Activated CD4-positive, alpha-beta T cell treated with anti-CD3 and anti-CD28 coated beads for 48 hours (primary cell): ENCODE data around the gene PRPH2.
"Not testable (repeated sequence)": the region's sequence is repeated elsewhere in the genome, so short reads cannot be mapped to it uniquely, and the experiment has no call there.

ENCODE experiments used
- DNase-seq: peaks from one replicate; pipeline ENCODE4 v3.0.0-alpha.2; 2020

PRPH2 gene

DNA sequence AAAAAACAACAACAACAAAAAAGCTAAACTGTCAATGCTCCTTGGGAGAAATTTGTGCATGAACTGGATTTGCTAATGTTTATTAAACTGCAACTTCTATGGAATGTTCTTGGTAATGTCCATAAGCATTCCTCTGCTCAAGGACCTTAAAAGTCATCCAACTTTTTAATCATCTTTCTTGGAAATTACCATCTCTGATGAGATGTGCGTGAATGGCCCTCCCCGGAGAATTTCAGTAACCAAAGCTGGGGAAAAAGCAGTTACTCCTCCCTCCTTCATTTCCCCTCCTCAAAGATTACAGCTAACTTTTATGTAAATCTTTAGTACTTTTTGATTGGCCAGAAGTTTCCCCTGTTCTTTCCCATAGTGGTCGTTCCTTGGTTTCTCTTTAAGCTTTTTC is 18.3 kb upstream of the PRPH2 start:
- DNase-seq, result no peak

DNA sequence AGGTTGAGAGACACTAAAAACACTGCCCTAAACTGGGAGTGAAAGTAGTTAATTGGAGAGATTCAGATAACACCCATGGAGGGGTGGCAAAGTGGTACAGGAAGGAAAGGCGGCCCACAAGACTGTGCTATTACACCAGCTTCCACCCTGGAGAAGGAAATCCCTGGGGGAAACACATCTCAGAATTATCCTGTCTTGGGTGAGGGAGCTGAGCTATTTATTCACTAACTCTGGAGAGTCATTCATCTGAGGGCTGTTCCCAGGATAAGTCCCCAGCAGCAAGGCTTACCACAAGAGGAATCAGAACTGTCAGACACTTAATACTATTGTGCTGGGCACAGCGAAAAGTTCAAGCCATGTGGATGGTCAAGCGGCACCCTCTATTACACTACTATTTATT is 13.6 kb upstream of the PRPH2 start:
- DNase-seq, result no peak

DNA sequence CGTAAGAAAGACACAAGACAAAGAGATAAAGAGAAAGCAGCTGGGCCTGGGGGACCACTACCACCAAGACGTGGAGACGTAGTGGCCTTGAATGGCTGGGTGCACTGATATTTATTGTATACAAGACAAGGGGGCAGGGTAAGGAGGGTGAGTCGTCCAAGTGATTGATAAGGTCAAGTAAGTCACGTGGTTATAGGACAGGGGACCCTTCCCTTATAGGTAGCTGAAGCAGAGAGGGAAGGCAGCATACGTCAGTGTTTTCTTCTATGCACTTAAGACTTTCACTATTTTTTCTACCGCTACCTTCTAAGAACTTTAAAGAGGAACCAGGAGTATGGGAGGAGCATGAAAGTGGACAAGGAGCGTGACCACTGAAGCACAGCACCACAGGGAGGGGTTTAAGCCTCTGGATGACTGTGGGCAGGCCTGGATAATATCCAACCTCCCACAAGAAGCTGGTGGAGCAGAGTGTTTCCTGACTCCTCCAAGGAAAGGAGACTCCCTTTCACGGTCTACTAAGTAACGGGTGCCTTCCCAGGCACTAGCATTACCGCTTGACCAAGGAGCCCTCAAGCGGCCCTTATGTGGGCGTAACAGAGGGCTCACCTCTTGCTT is 11.6 kb upstream of the PRPH2 start:
- DNase-seq, result not testable (repeated sequence)

DNA sequence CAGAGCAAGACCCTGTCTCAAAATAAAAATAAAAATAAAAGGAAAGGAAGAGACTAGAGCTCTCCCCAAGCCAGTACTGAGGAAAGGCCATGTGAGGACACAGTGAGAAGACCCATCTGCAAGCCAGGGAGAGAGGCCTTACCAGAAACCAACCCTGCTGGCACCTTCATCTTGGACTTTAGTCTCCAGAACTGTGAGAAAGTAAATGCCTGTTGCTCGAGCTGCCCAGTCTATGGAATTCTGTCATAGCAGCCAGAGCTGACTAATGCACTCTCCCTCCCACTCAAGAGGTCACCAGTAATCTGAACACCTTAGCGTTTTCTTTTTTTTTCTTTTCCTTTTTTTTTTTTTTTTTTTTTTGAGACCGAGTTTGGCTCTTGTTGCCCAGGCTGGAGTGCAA is 7.3 kb upstream of the PRPH2 start:
- no peak for DNase-seq

DNA sequence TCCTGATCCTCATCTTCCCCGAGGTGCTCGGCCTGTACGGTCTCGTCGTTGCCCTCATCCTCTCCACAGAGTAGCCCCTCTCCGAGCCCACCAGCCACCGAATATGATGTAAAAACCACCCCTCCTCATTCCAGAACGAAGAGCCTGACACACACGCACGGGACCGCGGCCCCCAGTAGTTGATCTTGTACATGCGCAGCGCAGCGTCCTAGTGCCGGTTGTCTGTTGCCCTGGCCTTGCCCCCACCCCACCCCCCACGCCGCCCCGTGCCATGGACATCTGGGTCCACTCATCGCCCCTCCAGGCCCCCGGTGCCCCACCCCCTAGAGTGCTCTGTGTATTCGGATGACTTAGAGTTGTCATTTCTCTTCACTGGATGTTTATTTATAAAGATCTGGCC is 5.2 kb upstream of the PRPH2 start:
- no peak for DNase-seq

DNA sequence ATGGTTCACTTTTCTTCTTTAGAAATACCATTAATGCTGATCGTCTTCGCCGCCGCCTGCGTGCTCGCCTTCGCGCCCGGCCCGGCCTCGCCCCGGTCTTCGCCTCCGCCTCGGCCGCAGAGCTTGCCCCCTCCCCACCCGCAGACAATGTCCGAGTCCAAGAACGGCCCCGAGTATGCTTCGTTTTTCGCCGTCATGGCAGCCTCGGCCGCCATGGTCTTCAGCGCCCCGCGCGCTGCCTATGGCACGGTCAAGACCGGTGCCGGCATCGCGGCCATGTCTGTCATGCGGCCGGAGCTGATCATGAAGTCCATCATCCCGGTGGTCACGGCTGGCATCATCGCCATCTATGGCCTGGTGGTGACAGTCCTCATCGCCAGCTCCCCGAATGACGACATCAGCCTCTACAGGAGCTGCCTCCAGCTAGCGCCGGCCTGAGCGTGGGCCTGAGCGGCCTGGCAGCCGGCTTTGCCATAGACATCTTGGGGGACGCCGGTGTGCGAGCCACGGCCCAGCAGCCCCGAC is 4.8 kb upstream of the PRPH2 start:
- DNase-seq, result peak; percentile 11

DNA sequence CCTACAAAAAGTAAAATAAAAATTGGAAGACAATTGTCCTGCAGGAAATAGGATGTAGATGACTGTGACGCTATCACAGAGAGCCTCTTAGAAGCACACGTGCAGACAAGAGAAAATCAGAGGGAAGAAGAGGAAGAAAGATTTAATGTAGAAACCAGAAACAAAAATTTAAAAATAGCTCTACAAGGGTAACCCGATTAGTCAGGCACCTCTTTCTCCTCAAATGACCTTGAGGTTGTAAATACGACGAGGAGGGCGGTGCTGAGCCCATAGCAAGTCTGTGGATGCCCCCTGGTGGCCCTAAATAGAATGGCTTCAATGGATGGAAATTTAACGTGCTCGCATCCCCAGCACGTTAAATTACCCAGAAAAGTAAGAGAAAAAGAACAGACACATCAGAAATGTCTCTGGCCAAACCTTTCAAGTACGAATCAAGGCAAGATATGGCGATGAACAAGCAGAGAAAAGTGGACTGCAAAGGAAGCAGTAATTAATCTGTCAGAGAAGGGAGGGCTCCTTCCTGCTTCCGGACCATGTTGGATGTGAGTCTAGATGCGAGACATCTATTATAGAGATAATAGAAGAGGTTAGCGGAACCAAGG is 4.2 kb upstream of the PRPH2 start:
- peak; percentile 81 for DNase-seq

DNA sequence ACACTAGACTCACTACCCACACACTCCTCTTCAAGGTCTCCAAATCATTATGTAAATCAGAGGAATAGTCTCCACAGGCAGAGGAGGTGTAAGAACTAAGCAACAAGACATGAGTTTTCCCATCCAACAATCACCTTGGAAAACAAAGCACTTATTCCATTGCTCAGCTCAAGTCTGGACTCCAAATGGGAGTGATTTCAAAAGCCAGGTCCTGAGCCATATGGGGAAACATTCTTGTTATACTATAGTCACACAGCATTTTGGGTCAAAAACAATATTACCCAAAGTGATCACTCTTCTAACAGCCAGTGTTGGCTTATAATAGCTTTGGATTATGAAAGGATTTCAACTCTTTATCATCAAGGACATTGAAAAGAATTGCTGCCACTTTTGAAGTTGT is 3.6 kb upstream of the PRPH2 start:
- DNase-seq, result no peak

DNA sequence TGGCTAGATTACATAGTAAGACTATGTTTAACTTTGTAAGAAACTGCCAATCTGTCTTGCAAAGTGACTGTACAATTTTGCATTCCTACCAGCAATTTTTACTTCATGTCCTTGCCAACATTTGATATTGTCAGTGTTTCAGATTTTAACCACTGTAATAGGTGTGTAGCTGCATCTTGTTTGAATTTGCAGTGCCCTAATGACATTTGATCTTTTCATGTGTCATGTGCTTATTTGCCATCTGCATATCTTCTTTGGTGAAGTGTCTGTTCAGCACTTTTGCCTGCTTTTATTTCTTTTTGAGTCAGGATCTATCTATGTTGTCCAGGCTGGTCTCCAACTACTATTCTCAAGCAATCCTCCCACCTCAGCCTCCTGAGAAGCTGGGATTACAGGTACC is 2.4 kb upstream of the PRPH2 start:
- no peak for DNase-seq

DNA sequence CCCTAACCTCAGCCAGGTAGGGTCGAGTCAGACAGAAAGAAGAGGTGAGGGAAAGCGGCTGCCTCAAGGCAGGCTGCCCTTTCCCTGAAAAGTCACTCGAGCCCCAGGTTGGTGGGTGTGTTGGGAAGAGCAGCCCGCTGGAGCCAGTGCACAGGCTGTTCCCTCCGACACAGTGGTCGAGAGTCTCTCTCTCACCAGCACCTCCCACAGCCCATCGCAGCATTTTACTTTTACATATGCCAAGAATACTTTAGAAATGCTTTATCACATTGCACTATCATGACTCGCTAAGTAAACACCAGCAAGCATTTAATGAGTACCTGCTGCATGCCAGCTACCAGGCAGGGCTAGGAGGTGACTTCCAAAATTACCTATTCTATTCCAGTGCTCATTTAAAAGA is 1.7 kb downstream of the PRPH2 start:
- DNase-seq, result no peak

DNA sequence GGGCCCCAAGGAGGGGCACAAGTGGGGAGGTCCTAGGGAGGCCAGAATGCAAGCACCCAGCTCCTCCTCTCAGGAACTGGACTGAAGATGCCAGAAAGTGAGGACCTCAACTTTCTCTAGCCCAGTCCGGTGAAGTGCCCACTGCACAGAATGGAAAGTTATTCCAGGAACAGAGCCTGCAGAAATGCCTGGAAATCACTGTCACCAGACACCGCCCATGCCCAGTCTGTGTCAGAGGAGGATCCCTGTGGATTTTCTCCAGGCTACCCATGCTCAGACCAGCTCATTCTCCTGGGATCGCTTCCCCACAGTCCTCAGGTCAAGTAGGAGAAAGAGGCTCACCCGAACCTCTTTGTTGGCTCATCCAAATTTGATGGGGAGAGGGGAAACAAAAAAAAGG is 6.5 kb downstream of the PRPH2 start:
- no peak for DNase-seq

DNA sequence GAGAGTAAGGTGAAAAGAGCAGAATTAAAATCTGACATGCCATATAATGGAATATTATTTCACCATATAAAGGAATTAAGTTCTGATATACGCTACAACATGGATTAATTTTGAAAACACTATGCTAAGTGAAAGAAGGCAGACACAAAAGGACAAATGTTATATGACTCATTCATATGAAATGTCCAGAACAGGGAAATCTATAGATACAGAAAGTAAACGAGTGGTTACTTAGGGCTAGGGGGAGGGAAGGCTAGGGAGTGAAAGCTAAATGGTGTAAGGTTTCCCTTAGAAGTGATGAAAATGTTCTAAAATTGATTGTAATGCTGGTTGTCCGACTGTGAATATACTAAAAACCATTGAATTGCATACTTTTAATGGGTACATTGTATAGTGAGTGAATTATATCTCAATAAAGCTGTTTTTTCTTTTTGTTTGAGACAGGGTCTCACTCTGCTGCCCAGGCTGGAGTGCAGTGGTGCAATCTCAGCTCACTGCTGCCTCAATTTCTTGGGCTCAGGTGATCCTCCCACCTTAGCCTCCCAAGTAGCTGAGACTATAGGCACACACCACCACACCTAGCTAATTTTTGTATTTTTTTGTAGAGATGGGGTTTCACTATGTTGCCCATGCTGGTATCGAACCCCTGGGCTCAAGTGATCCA is 8.2 kb downstream of the PRPH2 start:
- DNase-seq, result no peak

DNA sequence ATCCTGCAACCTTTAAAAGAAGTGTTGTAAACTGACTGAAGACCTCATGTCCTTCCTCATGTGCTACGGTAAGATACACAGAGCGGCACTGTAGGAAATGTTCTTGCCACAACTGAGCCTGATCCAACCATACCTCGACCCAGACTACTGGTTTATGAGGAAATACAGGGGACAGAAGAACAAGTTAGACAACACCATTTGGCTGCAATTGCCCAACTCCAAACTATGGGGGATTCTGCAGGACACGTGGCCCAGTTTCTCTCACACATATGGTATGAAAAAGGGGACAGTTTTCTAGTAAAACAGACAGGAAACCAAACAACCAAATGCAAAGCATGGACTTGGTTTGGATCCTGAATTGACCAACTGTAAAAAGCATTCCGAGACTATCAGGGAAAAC is 10.5 kb downstream of the PRPH2 start:
- no peak for DNase-seq

DNA sequence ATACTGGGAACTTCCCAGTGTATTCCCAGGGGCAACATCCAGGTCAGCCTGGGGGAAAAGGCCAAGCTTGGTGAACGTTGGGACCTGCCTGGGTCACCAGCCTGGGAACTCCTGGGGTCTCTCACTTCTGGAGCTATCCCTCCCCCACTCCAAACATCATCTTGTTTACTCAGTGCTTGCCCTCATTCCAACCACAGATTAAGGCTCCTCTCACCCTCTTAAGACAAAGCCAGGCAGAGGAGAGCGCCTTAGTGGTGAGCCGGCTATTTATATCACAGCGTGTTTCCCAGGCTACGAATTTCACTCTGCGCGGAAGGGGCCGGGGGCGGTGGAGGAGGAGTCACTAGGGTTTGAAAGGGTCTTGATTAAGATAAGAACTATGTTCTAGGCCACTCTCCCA is 12.1 kb downstream of the PRPH2 start:
- DNase-seq, result no peak

DNA sequence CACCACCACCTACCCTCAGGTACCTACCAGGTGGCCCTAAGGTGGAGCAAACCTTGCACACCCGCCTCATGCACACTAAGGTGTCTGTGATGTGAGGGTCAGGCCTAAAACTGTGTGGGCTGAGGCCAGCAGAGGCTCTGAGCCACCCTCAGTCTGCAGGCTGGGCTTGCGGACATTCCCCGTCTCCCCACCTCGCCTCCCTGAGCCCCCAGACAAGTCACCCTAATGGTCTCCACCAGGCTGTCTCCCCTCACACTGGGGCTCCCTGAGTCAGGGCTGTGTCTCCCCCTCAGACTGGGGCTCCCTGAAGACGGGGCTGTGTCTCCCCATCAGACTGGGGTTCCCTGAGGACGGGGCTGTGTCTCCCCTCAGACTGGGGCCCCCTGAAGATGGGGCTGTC is 12.5 kb downstream of the PRPH2 start:
- DNase-seq, result no peak

DNA sequence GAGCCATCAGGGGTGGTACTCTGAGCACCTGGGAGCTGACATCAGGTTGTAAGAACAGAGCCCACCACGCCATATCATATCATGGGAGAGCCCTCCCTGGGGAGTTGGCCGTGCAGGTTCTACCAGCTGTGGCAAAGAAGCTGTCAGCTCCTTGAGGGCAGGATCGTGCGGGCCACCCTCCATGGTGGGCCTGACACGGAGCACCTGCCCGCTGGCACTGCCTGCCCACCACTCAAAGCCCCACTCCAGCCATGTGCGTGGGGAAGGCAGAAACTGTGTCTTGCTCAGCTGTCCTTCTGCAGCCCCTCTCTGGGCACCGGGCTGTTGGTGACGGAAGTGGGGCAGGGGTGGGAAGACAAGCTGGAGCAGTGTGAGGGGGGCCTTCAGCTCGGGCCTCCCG is 14.3 kb downstream of the PRPH2 start:
- no peak for DNase-seq

DNA sequence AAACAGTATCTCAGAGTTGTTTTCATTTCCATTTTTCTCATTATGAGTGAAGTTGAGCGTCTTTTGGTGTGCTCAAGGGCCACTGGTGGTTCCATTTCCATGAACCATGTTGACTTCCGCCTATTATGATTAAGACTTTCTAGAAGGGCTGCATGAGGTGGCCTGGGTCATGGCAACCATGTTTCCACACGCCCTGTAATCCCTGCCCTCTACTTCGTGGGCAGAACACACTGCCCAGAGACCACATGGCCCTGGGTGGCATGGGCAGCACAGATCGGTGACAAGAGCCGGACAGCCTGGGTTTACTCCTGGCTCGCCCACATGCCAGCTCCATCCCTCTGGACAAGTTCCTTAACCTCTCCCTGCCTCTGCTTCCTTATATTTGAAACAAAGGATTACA is 14.8 kb downstream of the PRPH2 start:
- DNase-seq, result no peak

DNA sequence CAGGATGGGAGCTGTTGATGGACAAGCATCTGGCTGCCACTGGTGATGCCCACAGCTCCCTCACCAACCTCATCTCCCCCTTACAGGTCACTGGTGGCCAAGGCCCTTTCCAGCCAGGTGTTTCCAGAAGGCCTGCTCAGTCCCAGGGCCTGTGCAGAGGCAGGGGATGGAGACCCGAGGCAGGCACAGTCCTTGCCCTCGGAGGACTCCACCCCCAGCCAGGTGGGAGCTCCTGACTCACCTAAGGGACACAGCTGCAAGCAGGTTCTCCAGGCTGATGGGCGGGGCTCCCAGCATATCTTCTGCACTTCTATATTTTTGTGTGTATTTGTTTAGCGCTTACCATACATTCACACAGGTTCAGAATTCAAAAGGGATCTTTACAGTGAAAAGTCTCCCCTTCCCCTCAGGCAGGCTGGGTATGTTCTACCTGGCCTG is 17.4 kb downstream of the PRPH2 start:
- DNase-seq, result no peak

DNA sequence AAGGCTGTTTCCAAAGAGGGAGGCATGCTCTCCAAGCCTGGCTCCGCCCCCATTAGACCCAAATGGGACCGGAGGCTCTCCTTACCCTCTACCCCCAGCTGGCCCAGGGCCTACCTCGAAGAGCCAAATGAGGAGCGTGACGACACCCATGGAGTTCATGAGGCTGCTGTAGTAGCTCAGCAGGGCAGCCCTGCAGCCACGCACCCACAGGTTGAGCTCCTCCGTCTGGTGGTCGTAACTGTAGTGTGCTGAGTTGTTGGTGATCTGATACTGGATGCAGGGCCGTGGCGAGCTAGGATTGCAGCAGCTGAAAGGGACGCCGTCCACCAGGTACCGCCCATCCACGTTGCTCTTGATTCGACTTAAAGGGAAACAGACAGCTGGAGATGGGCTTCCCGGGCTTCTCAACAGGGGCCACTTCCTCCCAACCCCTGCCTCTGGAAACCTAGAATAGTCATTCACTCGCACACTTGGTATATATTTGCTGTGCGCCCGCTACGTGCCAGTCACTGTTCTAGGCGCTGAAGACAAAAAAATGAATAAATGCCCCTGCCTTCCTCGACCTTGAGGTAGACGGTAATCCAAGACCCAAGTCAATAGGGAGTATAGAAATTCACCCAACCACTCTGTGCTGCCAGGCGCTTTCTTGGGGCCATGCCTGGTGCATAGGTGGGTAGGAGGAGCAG is 18.0 kb downstream of the PRPH2 start:
- no peak for DNase-seq

DNA sequence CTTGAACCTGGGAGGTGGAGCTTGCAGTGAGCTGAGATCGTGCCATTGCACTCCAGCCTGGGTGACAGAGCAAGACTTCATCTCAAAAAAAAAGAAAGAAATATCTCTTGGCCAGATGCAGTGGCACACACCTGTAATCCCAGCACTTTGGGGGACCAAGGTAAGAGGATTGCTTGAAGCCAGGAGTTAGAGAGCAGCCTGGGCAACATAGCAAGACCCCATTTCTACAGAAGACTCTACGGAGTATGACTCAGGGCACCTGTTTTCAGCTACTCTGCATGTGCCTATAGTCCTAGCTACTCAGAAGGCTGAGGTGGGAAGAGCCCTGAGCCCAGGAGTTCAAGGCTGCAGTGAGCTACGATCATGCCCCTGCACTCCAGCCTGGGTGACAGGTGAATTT is 19.6 kb downstream of the PRPH2 start:
- DNase-seq, result not testable (repeated sequence)

DNA sequence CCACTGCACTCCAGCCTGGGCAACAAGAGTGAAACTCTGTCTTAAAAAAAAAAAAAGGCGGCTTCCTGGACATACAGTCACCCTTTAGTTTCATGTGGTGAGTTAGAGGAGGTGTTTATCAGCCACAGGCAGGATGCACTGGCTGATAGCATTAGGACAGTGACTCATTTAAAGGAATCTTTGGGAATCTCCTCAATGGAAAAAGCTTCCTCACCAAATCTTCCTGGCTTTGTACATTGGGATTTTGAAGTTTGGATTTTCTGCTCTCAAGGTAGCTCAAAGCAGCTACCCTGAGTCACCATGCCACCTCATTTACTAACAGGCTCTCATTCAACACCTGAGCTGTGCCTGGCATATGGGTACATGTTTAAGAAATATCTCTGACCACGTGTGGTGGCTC is 20.2 kb downstream of the PRPH2 start:
- DNase-seq, result no peak

DNA sequence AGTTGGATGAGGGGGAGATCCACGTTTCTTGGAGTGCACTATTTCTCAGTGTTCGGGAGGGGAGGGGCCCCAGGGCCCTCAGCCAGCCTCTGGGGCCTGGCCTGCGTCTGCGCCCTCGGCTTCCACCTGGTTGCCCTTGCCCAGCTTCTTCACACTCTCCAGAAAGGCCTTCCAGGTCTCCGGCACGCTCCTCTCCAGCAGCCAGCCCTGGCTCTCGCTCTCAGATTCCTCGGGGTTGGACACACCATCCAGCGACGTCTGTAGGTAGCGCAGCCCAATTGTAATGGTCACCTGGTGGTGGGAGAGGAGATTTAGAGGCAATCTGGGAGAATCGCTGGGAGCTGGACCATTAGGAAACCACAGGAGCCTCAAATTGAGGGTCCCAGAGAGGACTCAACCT is 24.2 kb downstream of the PRPH2 start:
- no peak for DNase-seq

DNA sequence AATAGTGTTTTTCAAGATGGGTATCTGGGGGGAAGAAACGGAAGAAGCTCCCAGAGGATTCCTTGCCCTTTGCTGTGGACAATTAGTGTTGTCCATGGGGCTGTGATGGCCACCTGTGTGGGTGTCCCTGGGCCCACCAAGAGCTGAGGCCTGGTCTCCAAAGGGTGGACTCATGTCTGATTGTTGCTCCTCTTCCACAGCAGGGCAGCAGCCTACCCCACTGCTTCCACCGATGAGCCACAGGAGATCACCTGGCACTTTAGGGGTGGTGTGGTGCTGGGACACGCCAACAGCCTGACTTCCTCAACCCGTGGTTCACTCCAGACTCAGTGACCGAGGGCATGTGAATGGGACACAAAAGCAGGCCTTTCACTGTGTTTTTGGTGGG is 25.1 kb downstream of the PRPH2 start:
- no peak for DNase-seq
